GM12872 (cell line): ENCODE data around the gene LRRC4C.

ENCODE experiments used
- CTCF ChIP-seq: IDR thresholded peaks from 3 replicates; pipeline ENCODE4 v1.5.1; 2011; ENCODE audit warnings: low read depth, mild to moderate bottlenecking, low read length, moderate library complexity; ENCODE audit not compliant: insufficient read depth

Gene LRRC4C

GRCh38 chr11:40417627-40418026, 1041.8 kb downstream of the LRRC4C start:
- no peak for TF ChIP-seq CTCF

GRCh38 chr11:40407355-40407754, 1052.1 kb downstream of the LRRC4C start:
- TF ChIP-seq CTCF = no peak

GRCh38 chr11:40405614-40406013, 1053.8 kb downstream of the LRRC4C start:
- TF ChIP-seq CTCF = no peak

- no peak for TF ChIP-seq CTCF
Measured at GRCh38 chr11:40403321-40403720, 1056.1 kb downstream of the LRRC4C start.

- no peak for TF ChIP-seq CTCF
Measured at GRCh38 chr11:40401132-40401853, 1058.2 kb downstream of the LRRC4C start.

GRCh38 chr11:40397141-40397540, 1062.3 kb downstream of the LRRC4C start:
- TF ChIP-seq CTCF = no peak

- no peak for TF ChIP-seq CTCF
Measured at GRCh38 chr11:40393511-40393910, 1065.9 kb downstream of the LRRC4C start.
